Fibroblast of the aortic adventitia (primary cell): ENCODE data around the gene IFNL4. TPM values are rescaled to one million over a fixed set of nuclear protein-coding genes. Genes with fewer than 3 reads are reported as not detected.
A peak's percentile ranks its signal among the peaks of the same experiment; 100 is the strongest.

Experiments
- DNase-seq: peaks from one replicate; pipeline ENCODE4 v3.0.0-alpha.2; 2010; ENCODE audit warnings: low read depth
- H3K4me3 ChIP-seq: 2 replicates; pipeline ENCODE4 v1.5.1; 2011; ENCODE audit warnings: low read depth, mild to moderate bottlenecking, control low read depth, low read length, moderate library complexity
- CTCF ChIP-seq: IDR thresholded peaks from 2 replicates; pipeline ENCODE4 v1.5.1; 2011; ENCODE audit warnings: mild to moderate bottlenecking, low read length, control low read depth, inconsistent platforms; ENCODE audit not compliant: insufficient read depth
- total RNA-seq: library from RNA; depleted of rRNA; stranded (reverse); fragments of >200 nt; gene quantifications from 2 replicates; pipeline ENCODE4 v1.2.3, GENCODE V29; 2012; ENCODE audit warnings: low replicate concordance

Gene IFNL4
- total RNA-seq, 1 donor = not detected

- TF ChIP-seq CTCF = no peak
- peak; percentile 71 for DNase-seq
- H3K4me3 ChIP-seq = no peak overlapping the region
Measured at GRCh38 chr19:39199025-39199424, 49.6 kb downstream of the IFNL4 start.

- no peak for TF ChIP-seq CTCF
- no peak for DNase-seq
- H3K4me3 ChIP-seq = no peak overlapping the region
Measured at GRCh38 chr19:39197808-39198207, 50.8 kb downstream of the IFNL4 start.

GRCh38 chr19:39196860-39197562 is 51.6 kb downstream of the IFNL4 start, which contains the start of gene NCCRP1:
Gene NCCRP1, plus strand, starts transcription at chr19:39196964. Its CDS starts 19 bp downstream, at chr19:39196983.
- H3K4me3 ChIP-seq = no peak within 1 kb of the TSS
- no peak for TF ChIP-seq CTCF
- no peak for DNase-seq

DNA sequence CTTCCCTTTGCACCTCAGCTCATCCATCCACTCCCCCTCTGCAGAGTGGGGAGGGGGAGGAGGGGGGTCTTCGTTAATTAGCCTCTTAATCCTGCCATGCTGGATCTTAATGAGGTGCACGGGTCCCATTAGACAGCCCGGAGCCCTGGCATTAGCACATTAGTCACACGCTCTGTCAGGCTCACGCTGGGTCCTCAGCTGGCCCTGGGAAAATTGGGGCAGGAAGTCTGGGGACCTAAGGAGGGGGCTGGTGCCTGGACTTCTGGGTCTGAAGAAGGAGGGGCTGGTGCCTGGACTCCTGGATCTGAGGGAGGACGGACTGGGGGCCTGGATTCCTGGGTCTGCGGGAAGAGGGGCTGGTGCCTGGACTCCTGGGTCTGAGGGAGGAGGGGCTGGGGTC is 52.3 kb downstream of the IFNL4 start:
- DNase-seq = no peak
- no peak for TF ChIP-seq CTCF
- no peak overlapping the region for H3K4me3 ChIP-seq

Other genes with a start within 250 kb of the IFNL4 start
- gene FBXO27, start 216.3 kb downstream of the IFNL4 start, total RNA-seq = 7.2 and 17.8 TPM in 2 replicates
- 0.45 TPM in 1 of 2 replicates, not detected in the other for gene ACP7, start 164.5 kb downstream of the IFNL4 start, total RNA-seq
- 7.6 and 9.0 TPM in 2 replicates for gene PAK4, start 123.1 kb downstream of the IFNL4 start, total RNA-seq
- not detected in 2 replicates for gene NCCRP1, start 51.9 kb downstream of the IFNL4 start, total RNA-seq
- gene SYCN, start 44.6 kb downstream of the IFNL4 start, total RNA-seq = not detected in 2 replicates
- not detected in 2 replicates for gene IFNL3, start 3.9 kb downstream of the IFNL4 start, total RNA-seq
- gene IFNL2, start 19.5 kb upstream of the IFNL4 start, total RNA-seq = not detected in 2 replicates
- gene IFNL1, start 47.6 kb upstream of the IFNL4 start, total RNA-seq = not detected in 2 replicates
- gene LRFN1, start 72.0 kb upstream of the IFNL4 start, total RNA-seq = 0.08 and 0.18 TPM in 2 replicates
- gene GMFG, start 87.2 kb upstream of the IFNL4 start, total RNA-seq = 4.2 TPM in 1 of 2 replicates, not detected in the other
- 21.5 and 84.9 TPM in 2 replicates for gene SAMD4B, start 93.6 kb upstream of the IFNL4 start, total RNA-seq
- gene PAF1, start 142.2 kb upstream of the IFNL4 start, total RNA-seq = 36.1 and 45.4 TPM in 2 replicates
- gene MED29, start 142.5 kb upstream of the IFNL4 start, total RNA-seq = 16.2 and 25.7 TPM in 2 replicates
- 10.8 and 18.3 TPM in 2 replicates for gene ZFP36, start 158.0 kb upstream of the IFNL4 start, total RNA-seq
- gene PLEKHG2, start 163.8 kb upstream of the IFNL4 start, total RNA-seq = 14.1 and 29.1 TPM in 2 replicates
- gene RPS16, start 187.1 kb upstream of the IFNL4 start, total RNA-seq = 23.5 and 148 TPM in 2 replicates
- gene SUPT5H, start 196.7 kb upstream of the IFNL4 start, total RNA-seq = 88.2 and 299 TPM in 2 replicates
- gene TIMM50, start 232.0 kb upstream of the IFNL4 start, total RNA-seq = 46.1 and 49.5 TPM in 2 replicates